K562 (cell line): ENCODE data around the gene ANKRD61. TPM values are rescaled to one million over a fixed set of nuclear protein-coding genes. Genes with fewer than 3 reads are reported as not detected.
A peak's percentile ranks its signal among the peaks of the same experiment; 100 is the strongest.

Experiments
- BRF1 ChIP-seq: IDR thresholded peaks from 3 replicates; pipeline ENCODE4 v1.6.1; 2011; ENCODE audit warnings: borderline replicate concordance, mild to moderate bottlenecking; ENCODE audit not compliant: insufficient read length; ENCODE audit errors: extremely low read depth
- DDX20 ChIP-seq: fragments of 450-650 bp; IDR thresholded peaks from 2 replicates; pipeline ENCODE4 v1.6.1; 2016; ENCODE audit warnings: missing genetic modification characterization, low read depth, mild to moderate bottlenecking, missing compliant biosample characterization, moderate library complexity
- DMBX1 ChIP-seq: fragments of 250-450 bp; sonication (Bioruptor Pico); IDR thresholded peaks from 2 replicates; pipeline ENCODE4 v1.8.0; 2022; ENCODE audit warnings: inconsistent platforms, mild to moderate bottlenecking, moderate library complexity, borderline replicate concordance
- EP400 ChIP-seq: fragments of 450-650 bp; IDR thresholded peaks from 2 replicates; pipeline ENCODE4 v1.6.1; 2017; ENCODE audit warnings: antibody characterized with exemption, mild to moderate bottlenecking, moderate library complexity
- KLF10 ChIP-seq: fragments of 250-450 bp; sonication (Bioruptor Pico); IDR thresholded peaks from 2 replicates; pipeline ENCODE4 v1.6.1; 2021; ENCODE audit warnings: matching md5 sums
- MCM2 ChIP-seq: fragments of 450-650 bp; IDR thresholded peaks from 2 replicates; pipeline ENCODE4 v1.6.1; 2017; ENCODE audit warnings: low read depth, mild to moderate bottlenecking
- NCOR1 ChIP-seq: fragments of 450-650 bp; IDR thresholded peaks from 2 replicates; pipeline ENCODE4 v1.6.1; 2016; ENCODE audit warnings: mild to moderate bottlenecking, moderate library complexity
- NR2C1 ChIP-seq, 2 experiments: fragments of 450-650 bp; IDR thresholded peaks; 2 replicates each; pipeline ENCODE4 v1.6.1; 2017; ENCODE audit warnings: mild to moderate bottlenecking in 2 of 2, antibody characterized with exemption in 1 of 2, inconsistent platforms in 1 of 2, missing compliant biosample characterization in 1 of 2, missing genetic modification characterization in 1 of 2
- RAD21 ChIP-seq, 2 experiments: fragments of 250-450 bp in 1 of 2; fragments of 450-650 bp in 1 of 2; sonication (Bioruptor Pico) in 1 of 2; formaldehyde crosslinking in 1 of 2; IDR thresholded peaks in 1 of 2; conservative IDR thresholded peaks in 1 of 2; 2 replicates each; pipeline versions ENCODE4 v1.4.0 to v1.8.0; 2020 to 2022; ENCODE audit warnings: mild to moderate bottlenecking in 2 of 2, moderate library complexity in 1 of 2
- RFX1 ChIP-seq: fragments of 450-650 bp; IDR thresholded peaks from 2 replicates; pipeline ENCODE4 v1.6.1; 2016; ENCODE audit warnings: mild to moderate bottlenecking, moderate library complexity
- TAF9B ChIP-seq: fragments of 450-650 bp; IDR thresholded peaks from 2 replicates; pipeline ENCODE4 v1.6.1; 2018; ENCODE audit warnings: mild to moderate bottlenecking; ENCODE audit not compliant: partially characterized antibody
- TBL1XR1 ChIP-seq, 2 experiments: IDR thresholded peaks; 2 replicates each; pipeline ENCODE4 v1.6.1; 2012; ENCODE audit warnings: improper control_type of control experiment in 2 of 2, low read length in 2 of 2, mild to moderate bottlenecking in 1 of 2
- ZNF263 ChIP-seq: sonication (generic); formaldehyde crosslinking; IDR thresholded peaks from 2 replicates; pipeline ENCODE4 v1.8.0; 2022; ENCODE audit warnings: mild to moderate bottlenecking, missing genetic modification reagents, borderline replicate concordance
- polyA plus RNA-seq, 8 experiments: library from polyadenylated mRNA; depleted of rRNA in 4 of 8; stranded (reverse) in 5 of 8; unstranded in 3 of 8; fragments of >200 nt; fragmentation: Nextera tagmentation in 2 of 8; fragmentation: Illumina TruSeq in 1 of 8; extraction: Ambion mirVana in 2 of 8; extraction: Trizol in 1 of 8; gene quantifications; 2 replicates each; pipeline versions ENCODE4 v1.2.1 to v1.2.3, GENCODE V29; 2011 to 2014; ENCODE audit warnings: inconsistent platforms in 1 of 8, missing spikeins in 1 of 8
- total RNA-seq, 7 experiments: library from RNA; depleted of rRNA in 6 of 7; stranded (reverse); fragments of >200 nt in 6 of 7; fragmentation: Illumina TruSeq in 2 of 7; extraction: Trizol in 2 of 7; gene quantifications; 2 replicates each; pipeline versions ENCODE4 v1.2.1 to v1.2.3, GENCODE V29; 2011 to 2021; ENCODE audit warnings: low replicate concordance in 1 of 7
- TF ChIP-seq, protein P1 (sequence below): fragments of 250-450 bp; sonication (Bioruptor Pico); IDR thresholded peaks from 2 replicates; pipeline ENCODE4 v1.8.0; 2022; ENCODE audit warnings: moderate library complexity, mild to moderate bottlenecking, inconsistent platforms
- TF ChIP-seq, protein P2 (sequence below): fragments of 450-650 bp; conservative IDR thresholded peaks from 2 replicates; pipeline ENCODE4 v1.6.1; 2016; ENCODE audit warnings: missing genetic modification characterization, low read depth, mild to moderate bottlenecking, control low read depth, missing compliant biosample characterization
- TF ChIP-seq, protein P3 (sequence below): fragments of 250-450 bp; sonication (Bioruptor Pico); IDR thresholded peaks from 2 replicates; pipeline ENCODE4 v1.8.0; 2021; ENCODE audit warnings: moderate library complexity, mild to moderate bottlenecking, inconsistent platforms
- TF ChIP-seq, protein P4 (sequence below): fragments of 450-650 bp; IDR thresholded peaks from 2 replicates; pipeline ENCODE4 v1.6.1; 2018; ENCODE audit not compliant: partially characterized antibody
- TF ChIP-seq, protein P5 (sequence below): fragments of 450-650 bp; formaldehyde crosslinking; IDR thresholded peaks from 2 replicates; pipeline ENCODE4 v1.4.0; 2020; ENCODE audit warnings: mild to moderate bottlenecking, moderate library complexity

The ANKRD61 gene
- total and polyA plus RNA-seq, 9 of the 15 experiments (the other 6 are each of a cell fraction or from before 2014, with no cell fraction given), result 0.08 to 0.11 (median 0.09) TPM; not detected in 5

DNA sequence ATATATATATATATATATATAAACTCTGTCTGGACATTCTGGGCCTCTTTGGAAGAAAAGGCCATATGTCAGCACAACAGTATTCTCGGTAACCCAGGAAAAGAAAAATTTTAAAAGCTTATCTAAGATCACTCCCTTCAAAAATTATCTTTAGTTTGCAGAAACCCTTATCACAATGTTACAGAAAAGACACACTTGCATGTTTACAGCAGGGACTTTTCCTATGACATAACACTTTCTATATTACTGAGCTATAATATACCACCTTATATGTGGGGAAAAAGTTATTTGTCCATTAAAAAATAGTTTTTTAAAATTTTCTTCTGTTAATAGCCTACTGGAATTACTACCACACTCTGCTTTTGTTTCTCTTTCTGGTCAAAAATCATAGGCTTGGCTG, 25.4 kb downstream of the ANKRD61 start (continued):
- no peak; a peak in 1 of 4 replicates for TF ChIP-seq RAD21 (CRISPR knock-in tag; conservative IDR thresholded peaks at IDR 0.05 in 1 of 2, IDR thresholded peaks at IDR 0.05 in 1 of 2)
- TF ChIP-seq, protein P1, sequence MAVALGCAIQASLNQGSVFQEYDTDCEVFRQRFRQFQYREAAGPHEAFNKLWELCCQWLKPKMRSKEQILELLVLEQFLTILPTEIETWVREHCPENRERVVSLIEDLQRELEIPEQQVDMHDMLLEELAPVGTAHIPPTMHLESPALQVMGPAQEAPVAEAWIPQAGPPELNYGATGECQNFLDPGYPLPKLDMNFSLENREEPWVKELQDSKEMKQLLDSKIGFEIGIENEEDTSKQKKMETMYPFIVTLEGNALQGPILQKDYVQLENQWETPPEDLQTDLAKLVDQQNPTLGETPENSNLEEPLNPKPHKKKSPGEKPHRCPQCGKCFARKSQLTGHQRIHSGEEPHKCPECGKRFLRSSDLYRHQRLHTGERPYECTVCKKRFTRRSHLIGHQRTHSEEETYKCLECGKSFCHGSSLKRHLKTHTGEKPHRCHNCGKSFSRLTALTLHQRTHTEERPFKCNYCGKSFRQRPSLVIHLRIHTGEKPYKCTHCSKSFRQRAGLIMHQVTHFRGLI (CRISPR knock-in tag), result no peak
- TF ChIP-seq DMBX1 (CRISPR knock-in tag), result 0 out of 2 replicates have a peak, but pooled peaks have one; percentile 32
- TF ChIP-seq, protein P2, sequence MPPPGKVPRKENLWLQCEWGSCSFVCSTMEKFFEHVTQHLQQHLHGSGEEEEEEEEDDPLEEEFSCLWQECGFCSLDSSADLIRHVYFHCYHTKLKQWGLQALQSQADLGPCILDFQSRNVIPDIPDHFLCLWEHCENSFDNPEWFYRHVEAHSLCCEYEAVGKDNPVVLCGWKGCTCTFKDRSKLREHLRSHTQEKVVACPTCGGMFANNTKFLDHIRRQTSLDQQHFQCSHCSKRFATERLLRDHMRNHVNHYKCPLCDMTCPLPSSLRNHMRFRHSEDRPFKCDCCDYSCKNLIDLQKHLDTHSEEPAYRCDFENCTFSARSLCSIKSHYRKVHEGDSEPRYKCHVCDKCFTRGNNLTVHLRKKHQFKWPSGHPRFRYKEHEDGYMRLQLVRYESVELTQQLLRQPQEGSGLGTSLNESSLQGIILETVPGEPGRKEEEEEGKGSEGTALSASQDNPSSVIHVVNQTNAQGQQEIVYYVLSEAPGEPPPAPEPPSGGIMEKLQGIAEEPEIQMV, result no peak
- TF ChIP-seq, protein P3, sequence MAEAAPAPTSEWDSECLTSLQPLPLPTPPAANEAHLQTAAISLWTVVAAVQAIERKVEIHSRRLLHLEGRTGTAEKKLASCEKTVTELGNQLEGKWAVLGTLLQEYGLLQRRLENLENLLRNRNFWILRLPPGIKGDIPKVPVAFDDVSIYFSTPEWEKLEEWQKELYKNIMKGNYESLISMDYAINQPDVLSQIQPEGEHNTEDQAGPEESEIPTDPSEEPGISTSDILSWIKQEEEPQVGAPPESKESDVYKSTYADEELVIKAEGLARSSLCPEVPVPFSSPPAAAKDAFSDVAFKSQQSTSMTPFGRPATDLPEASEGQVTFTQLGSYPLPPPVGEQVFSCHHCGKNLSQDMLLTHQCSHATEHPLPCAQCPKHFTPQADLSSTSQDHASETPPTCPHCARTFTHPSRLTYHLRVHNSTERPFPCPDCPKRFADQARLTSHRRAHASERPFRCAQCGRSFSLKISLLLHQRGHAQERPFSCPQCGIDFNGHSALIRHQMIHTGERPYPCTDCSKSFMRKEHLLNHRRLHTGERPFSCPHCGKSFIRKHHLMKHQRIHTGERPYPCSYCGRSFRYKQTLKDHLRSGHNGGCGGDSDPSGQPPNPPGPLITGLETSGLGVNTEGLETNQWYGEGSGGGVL, result no peak
- no peak for TF ChIP-seq KLF10 (CRISPR knock-in tag)
- TF ChIP-seq ZNF263, result no peak
- peak; percentile 41; the same call in 1 of the 2 replicates for TF ChIP-seq NR2C1 (IDR thresholded peaks at IDR 0.05)
- peak; percentile 47 for TF ChIP-seq NR2C1 (tag; IDR thresholded peaks at IDR 0.05)
- TF ChIP-seq BRF1, result no peak
- TF ChIP-seq EP400, result peak; percentile 62
- TF ChIP-seq MCM2, result no peak
- no peak for TF ChIP-seq RFX1
- TF ChIP-seq, protein P4, sequence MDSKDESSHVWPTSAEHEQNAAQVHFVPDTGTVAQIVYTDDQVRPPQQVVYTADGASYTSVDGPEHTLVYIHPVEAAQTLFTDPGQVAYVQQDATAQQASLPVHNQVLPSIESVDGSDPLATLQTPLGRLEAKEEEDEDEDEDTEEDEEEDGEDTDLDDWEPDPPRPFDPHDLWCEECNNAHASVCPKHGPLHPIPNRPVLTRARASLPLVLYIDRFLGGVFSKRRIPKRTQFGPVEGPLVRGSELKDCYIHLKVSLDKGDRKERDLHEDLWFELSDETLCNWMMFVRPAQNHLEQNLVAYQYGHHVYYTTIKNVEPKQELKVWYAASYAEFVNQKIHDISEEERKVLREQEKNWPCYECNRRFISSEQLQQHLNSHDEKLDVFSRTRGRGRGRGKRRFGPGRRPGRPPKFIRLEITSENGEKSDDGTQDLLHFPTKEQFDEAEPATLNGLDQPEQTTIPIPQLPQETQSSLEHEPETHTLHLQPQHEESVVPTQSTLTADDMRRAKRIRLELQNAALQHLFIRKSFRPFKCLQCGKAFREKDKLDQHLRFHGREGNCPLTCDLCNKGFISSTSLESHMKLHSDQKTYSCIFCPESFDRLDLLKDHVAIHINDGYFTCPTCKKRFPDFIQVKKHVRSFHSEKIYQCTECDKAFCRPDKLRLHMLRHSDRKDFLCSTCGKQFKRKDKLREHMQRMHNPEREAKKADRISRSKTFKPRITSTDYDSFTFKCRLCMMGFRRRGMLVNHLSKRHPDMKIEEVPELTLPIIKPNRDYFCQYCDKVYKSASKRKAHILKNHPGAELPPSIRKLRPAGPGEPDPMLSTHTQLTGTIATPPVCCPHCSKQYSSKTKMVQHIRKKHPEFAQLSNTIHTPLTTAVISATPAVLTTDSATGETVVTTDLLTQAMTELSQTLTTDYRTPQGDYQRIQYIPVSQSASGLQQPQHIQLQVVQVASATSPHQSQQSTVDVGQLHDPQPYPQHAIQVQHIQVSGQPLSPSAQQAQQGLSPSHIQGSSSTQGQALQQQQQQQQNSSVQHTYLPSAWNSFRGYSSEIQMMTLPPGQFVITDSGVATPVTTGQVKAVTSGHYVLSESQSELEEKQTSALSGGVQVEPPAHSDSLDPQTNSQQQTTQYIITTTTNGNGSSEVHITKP, result no peak
- peak; percentile 96 for TF ChIP-seq NCOR1
- TF ChIP-seq, protein P5, sequence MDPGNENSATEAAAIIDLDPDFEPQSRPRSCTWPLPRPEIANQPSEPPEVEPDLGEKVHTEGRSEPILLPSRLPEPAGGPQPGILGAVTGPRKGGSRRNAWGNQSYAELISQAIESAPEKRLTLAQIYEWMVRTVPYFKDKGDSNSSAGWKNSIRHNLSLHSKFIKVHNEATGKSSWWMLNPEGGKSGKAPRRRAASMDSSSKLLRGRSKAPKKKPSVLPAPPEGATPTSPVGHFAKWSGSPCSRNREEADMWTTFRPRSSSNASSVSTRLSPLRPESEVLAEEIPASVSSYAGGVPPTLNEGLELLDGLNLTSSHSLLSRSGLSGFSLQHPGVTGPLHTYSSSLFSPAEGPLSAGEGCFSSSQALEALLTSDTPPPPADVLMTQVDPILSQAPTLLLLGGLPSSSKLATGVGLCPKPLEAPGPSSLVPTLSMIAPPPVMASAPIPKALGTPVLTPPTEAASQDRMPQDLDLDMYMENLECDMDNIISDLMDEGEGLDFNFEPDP (CRISPR knock-in tag), result no peak
- no peak for TF ChIP-seq DDX20 (tag)
- TF ChIP-seq TAF9B, result peak; percentile 63
- peak; percentile 80 to 98; a peak in 3 of 4 replicates for TF ChIP-seq TBL1XR1 (IDR thresholded peaks at IDR 0.05; ENCODE audit: low read length in 2 of 2)
